ENCODE data around the gene COL27A1.

GRCh38 chr9:114204265-114204664 is 48.9 kb downstream of the COL27A1 start:
- TF ChIP-seq EZH2 (IDR thresholded peaks at IDR 0.05; ENCODE audit: borderline replicate concordance, low read depth, low read length, poor library complexity, severe bottlenecking) (no peak), CTCF (conservative IDR thresholded peaks at IDR 0.05; ENCODE audit: low read depth, low read length) (no peak)

Measured in A673 (cell line).